OCI-LY3 (cell line): Measurements from ENCODE around the gene L3MBTL4.

ENCODE experiments used
- CTCF ChIP-seq: fragments of 200-600, 300-600 bp; sonication (generic); IDR thresholded peaks from 2 replicates; pipeline ENCODE4 v1.5.1; 2014; ENCODE audit warnings: antibody characterized with exemption, low read length, low read depth
- EZH2phosphoT487 ChIP-seq: fragments of 200-600 bp; shearing (Covaris generic); IDR thresholded peaks from 2 replicates; pipeline ENCODE4 v1.6.1; 2018; ENCODE audit warnings: antibody characterized with exemption, mixed run types, low read depth

DNA sequence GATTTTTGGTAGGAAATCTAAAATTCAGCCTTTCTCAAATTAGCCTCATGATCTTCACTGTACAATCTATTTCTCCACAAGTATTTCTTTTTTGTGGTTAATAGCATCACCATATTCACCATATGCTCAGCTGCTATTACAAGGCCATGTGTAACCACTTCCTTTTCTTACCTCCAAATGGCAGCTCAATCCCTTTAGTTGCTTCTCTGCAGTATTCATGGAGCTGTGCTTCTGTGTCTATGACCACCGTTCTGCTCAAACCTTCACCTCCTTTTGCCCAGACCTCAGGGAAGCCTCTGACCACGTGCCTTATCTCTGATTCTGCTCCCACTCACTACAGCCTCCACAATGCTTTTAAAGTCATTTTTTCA lies 392.7 kb downstream of the L3MBTL4 start:
- TF ChIP-seq CTCF (no peak), EZH2phosphoT487 (no peak)
